Dermis microvascular lymphatic vessel endothelial cell (primary cell): Measurements from ENCODE around the gene GAS5. TPM values are rescaled to one million over a fixed set of nuclear protein-coding genes. Genes with fewer than 3 reads are reported as not detected.
"Not testable (repeated sequence)": the region's sequence is repeated elsewhere in the genome, so short reads cannot be mapped to it uniquely, and the experiment has no call there.

Source experiments
- DNase-seq, 2 donors: peaks; one replicate each; pipeline versions ENCODE4 v3.0.0 to v3.0.0-alpha.2; 2010; ENCODE audit warnings: low read depth in 2 of 2
- total RNA-seq: library from RNA; depleted of rRNA; stranded (reverse); fragments of >200 nt; gene quantifications from 2 replicates; pipeline ENCODE4 v1.2.1, GENCODE V29; 2014

Gene GAS5
- total RNA-seq, 1 donor from 2014 or later = 261 TPM

DNA sequence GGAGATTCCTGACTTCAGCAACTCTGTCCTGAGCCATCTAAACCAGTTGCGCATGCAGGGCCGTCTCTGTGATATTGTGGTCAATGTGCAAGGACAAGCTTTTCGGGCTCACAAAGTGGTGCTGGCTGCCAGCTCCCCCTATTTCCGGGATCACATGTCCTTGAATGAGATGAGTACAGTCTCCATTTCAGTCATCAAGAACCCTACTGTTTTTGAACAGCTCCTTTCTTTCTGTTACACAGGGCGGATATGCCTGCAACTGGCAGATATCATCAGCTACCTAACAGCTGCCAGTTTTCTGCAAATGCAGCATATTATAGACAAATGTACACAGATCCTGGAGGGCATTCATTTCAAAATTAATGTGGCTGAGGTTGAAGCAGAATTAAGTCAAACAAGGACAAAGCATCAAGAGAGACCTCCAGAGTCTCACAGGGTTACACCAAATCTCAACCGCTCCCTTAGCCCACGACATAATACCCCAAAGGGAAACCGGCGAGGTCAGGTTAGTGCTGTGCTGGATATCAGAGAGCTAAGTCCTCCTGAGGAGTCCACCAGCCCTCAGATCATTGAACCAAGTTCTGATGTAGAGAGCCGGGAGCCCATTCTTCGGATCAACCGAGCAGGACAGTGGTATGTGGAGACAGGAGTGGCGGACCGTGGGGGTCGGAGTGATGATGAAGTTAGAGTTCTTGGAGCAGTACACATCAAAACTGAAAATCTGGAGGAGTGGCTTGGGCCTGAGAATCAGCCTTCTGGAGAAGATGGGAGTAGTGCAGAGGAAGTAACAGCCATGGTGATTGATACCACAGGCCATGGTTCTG is 2.7 kb upstream of the GAS5 start:
- DNase-seq = peak; percentile 87 to 93

DNA sequence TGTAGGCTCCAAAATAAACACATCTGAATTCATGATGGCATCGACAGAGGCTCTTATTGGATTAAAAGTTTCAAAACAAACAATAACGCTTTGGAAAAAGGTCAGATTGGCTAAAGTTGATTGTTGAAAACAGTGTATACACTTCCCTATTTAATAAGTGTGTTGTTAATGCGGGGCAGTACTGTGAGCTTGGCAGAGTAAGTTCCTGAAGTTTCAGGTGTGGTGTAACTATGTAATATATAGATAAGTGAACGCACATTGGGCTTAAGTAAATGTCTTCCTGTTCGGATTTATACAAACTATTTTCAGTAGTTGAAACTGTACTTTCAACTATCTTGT is 1.2 kb upstream of the GAS5 start:
- DNase-seq = peak; percentile 78 to 82

DNA sequence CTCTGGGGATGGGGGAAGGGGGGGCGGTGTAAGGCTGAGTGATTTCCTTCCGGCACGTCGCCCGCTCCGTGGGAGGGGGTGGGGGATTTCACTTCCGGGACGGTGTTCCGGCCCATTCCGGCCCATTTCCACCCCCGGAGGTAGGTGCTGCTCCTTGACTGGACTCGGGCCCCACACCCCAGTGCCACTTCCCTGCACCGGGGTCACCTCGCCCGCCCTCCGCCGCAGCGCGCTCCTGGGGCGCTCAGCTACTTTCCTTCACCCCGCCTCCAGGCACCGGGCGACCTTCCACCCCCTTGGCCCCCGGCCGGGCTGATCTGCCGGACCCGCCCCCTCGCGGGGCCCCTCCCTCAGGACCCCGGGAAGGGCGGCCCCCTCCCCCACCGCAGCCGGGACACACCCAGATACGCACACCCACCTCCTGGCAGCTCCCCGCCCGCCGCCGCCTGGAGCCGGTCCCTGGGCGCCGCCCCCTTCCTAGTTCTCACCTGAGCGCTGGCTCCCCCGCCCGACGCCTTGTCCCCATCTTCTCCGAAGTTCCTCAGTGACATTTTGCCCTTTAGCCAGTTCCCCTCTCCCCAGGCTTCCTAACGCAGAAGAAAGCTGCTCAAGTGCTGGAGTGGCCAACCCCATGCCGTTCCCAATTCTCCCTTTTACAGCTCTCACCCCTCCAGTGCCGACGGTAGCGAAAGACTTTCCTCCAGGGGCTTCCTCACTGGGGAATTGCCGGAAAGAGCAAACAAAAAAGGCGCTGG is 654 bp upstream of the GAS5 start, which contains the start of gene ZBTB37:
Gene ZBTB37, plus strand, starts transcription at position 115 of the 755 bp plus-strand sequence. CDS start 1,846 bp downstream, outside the sequence.
- peak; percentile 41 to 75 for DNase-seq

DNA sequence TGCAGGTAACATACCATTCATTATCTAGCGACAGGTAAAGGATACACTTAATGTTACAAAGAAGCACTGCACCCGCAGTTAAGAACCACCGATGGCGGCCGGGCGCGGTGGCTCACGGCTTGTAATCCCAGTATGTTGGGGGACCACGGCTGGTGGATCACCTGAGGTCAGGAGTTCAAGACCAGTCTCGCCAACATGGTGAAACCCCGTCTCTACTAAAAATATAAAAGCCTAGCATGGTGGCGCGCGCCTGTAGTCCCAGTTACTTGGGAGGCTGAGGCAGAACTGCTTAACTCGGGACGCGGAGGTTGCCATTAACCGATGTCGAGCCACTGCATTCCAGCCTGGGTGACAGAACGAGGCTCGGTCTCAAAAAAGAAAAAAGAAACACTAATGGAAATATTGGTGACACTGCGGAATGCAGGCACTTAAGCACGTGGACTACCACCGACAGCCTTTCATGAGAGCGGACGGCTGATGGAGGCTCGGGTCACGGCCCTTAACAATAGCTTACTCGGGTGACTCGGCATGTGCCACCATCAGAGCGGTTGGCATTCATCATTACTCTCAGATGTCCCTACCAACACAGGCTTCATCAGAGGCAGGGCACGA is 542 bp downstream of the GAS5 start:
- DNase-seq = peak; percentile 28 to 65

DNA sequence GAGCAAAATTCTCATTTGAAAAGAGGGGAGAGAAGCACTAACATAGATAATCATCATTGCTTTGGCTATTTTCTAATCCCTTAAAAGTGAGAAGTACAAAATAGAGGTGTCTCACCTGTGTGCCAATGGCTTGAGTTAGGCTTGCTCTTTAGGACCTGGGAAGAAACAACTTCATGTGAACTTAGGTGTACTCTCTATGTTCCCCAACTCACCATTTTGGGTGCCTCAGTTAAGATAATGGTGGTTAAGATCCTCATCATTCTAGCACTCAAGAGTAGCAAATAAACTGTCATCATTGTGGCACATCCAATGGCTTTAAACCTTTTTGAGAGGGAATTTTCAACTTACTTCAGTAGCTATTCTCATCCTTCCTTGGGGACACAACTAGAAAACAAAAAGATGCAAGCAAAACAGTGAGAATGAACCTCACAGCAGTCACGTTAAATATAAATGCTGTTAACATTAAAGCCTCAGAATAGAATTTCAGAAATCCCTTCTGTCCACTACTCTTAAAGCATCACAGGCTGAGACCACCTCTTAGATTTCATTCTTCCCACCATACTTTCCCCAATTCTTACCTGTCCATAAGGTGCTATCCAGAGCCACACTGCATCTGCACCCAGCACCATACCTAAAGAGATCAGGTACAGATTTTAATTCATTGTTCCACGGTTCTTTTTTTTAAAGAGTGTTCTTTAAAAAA is 1.2 kb downstream of the GAS5 start:
- DNase-seq = no peak

DNA sequence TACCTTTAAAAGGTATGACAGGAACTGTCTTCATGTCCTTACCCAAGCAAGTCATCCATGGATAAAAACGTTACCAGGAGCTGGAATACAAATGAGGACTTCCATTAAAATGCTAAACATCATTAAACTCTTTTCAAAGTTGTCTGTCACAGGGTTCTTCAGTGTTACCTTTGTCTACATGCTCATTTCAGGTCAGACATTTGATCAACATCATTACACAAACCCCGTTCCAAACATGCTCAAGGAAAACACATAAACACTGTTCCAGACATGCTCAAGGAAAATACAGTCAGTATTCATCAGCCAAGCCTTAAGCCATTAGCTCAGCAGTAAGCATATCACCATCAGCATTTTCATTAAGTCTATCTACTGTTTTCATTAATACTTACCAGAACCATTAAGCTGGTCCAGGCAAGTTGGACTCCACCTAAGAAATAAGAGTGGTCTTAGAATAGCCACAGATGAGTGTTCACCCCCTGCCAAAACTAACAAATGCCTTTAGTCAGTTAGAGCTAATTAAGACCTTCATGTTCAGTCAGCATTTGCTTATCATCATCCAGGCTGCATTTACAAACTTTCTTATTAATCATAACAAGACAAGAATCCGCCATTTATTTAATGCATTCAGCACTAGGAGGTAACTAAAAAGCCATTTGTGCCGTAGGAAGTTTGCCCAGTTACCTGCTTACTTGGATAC is 2.2 kb downstream of the GAS5 start:
- DNase-seq = peak in 1 of 2 donors; percentile 8

DNA sequence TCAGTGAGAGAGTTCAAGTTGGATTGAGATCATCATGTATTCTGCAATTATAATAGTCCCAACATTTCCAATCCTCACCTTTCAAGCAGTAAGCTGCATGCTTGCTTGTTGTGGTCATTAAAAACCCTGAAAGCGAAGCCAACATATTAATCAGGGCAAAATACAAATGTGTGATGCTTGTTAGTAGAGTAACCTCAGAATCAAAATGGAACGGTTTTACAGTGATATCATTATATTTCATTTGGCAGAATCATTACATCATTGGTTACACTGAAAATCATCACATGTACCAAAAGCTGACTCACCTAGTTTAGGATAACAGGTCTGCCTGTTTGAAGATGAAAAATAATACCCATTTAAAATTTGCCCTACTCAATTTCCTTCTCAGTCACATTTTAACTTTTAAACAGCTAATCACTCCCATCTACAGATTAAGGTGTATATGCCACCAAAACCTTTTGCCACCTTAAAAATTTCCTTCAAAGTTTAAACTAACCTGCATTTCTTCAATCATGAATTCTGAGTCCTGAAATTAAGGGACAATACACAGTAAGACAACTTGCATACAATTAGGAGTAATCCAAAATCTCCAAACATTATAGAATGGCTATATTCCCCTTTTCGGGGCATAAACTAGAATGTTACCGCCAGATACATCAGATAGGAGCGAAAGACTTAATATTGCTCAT is 3.5 kb downstream of the GAS5 start:
- no peak for DNase-seq

DNA sequence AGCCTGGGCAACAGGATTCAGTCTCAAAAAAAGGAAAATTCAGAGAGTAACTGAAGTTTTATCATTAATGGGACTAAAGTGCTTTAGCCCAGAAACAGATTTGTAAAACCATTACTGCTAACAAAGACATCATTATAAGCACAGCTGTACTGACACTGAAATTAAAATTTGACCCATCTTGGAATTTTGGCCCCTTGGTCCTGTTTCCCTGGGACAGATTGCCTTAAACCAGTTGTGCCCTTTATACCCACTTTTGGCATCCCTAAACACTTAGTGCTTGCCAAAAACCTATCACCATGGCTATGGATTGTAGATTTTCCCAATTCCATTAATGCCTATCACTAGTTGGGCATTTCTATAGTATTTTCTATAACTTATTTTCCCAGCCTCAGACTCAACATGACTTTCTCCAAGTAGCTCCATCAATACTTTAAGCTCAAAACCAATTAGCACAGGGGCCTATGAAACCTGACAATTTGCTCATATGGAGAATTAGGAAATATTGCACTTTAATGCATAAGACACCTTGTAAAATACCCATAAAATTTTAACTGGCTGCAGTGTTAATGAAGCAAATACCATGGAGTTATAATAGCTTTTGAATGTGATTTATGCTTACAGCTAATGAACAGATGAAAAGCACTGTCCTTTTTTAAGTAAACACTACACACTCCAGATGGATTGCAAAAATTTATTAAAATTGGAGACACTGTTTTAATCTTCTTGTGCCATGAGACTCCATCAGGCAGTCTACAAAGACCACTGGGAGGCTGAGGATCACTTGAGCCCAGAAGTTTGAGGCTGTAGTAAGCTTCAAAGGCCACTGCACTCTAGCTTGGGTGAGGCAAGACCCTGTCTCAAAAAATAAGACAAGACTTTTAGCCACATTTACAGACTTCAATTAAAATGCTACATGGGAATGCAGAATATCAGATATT is 4.3 kb downstream of the GAS5 start:
- no peak for DNase-seq

DNA sequence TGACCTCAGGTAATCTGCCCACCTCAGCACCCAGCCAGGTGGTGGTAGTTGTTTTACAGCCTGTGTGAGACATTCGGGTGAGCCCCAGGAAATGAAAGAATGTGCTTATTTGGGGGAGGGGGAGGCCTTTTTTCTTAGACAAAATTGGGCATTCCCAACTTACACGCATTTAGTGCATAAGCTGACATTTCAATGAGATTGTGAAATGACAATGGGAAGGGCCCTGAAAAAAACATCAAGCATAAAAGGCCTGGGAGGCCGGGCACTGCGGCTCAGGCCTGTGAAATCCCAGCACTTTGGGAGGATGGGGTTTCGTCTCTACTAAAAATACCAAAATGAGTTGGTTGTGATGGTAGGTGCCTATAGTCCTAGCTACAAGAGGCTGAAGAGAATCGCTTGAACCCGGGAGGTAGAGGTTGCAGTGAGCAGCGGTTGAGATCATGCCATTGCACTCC is 5.0 kb downstream of the GAS5 start:
- DNase-seq = no peak

DNA sequence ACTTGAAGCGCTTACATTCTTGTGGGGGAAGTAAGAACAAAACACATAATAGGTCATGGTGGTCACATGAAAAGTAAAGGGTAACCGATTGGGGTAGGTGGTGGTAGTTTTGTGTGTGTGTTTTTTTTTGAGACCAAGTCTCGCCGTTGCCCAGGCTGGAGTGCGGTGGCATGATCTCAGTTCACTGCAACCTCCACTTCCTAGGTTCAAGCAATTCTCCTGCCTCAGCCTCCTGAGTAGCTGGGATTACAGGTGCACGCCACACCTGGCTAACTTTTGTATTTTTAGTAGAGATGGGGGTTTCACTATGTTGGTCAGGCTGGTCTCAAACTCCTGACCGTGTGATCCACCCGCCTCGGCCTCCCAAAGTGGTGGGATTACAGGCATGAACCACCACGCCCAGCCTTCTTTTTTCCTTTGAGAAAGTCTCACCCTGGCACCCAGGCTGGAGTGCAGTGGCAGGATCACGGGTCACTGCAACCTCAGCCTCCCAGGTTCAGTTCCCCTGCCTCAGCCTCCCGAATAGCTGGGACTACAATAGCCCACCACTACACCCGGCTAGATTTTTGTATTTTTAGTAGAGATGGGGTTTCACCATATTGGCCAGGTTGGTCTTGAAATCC is 5.5 kb downstream of the GAS5 start:
- not testable (repeated sequence) for DNase-seq

DNA sequence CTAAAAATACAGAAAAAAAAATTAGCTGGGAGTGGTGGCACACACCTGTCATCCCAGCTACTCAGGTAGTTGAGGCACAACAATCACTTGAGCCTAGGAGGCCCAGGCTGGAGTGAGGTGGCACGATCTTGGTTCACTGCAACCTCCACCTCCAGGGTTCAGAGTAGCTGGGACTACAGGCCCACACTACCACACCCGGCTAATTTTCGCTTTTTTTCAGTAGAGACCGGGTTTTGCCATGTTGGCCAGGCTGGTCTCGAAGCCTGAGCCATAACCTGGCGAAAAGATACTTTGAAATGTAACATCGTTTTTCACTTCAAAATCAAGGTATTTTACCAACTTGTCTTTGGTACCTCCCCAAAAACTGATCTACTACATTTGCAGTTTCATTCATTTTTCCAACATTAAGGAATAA is 6.1 kb downstream of the GAS5 start:
- DNase-seq = no peak

DNA sequence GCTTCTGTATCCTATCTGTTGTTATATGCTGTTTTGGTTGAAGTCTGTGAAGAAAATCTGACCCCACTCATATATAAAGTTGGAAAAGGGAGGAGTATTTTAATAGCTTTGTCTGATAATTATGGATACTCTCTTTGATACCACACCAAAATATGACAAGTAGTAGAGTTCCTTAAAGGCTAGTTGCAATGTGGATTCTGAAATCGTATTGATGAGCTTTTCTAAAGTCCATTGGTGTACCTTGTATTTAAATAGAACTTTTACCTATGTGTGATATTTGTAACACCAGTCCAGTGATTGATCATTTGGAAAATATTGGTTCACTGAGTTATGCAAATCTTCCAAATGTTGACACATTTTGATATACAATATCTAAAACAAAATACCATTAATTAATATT is 7.7 kb downstream of the GAS5 start:
- no peak for DNase-seq

DNA sequence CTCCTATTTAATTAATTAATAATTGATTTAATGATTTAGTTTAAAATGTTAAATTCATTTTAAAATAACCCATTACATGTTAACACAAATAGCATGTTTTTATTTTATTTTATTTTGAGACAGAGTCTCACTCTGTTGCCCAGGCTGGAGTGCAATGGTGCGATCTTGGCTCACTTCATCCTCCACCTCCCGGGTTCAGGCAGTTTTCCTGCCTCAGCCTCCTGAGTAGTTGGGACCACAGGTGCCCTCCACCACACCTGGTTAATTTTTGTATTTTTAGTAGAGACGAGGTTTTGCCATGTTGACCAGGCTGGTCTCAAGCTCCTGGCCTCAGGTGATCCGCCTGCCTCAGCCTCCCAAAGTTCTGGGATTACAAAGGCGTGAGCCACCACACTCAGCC is 8.2 kb downstream of the GAS5 start:
- DNase-seq = not testable (repeated sequence)

DNA sequence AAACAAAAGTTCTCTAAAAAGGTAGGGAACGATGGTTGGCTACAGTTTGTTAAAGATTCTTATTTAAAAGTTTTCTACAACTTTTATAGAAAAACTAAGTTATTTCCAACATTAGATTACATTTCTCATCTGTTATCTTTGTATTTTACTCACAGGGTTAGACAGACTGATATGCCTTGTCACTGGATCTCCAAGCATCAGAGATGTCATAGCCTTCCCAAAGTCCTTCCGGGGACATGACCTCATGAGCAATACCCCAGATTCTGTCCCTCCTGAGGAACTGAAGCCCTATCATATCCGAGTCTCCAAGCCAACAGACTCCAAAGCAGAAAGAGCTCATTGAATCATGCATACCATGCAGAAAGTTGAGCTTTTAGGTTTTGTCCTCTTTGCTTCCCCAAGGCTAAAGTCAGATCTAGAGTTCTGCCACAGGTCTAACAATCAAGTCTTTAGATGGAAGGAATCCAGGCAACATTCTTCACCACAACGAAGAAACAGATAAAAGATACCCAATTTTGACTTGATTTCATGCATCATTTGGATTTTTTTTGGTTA is 10.3 kb downstream of the GAS5 start:
- DNase-seq = no peak

DNA sequence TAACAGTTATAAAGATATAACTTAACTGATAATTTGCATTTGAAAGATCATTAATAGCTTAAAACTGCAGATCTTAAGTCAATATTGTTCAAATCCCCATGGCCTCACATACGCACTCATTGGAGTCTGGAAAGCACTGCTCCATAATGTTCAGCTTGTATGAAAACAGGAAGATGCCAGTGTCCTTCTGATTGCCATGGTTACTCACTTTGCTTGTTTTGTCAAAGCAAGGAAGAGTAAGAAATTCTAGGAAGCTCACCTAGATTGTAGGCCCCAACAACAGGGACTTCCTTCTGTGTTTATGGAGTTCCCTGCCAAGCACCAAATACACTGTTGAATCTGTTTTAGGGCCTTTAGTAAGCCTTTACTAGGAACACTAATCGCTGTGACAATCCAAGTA is 10.9 kb downstream of the GAS5 start:
- DNase-seq = peak; percentile 26 to 75

DNA sequence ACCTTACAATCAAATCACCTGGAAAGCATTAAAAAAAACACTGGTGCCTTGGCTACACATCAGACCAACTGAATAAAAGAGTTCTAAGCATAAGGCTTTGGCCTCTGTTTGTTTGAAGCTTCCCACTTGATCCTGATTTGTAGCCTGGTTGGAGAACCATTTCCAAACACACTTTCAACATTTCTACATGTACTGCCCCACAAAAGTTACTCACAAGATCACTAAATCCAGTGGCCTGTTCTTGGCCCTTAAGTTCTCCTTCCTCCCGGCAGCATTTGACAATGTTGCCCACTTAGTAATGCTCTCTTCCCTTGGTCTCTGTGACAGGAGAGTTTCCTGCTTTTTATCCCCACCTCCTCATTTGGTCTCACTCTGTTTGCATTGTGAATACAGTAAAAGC is 11.8 kb downstream of the GAS5 start:
- DNase-seq = no peak

DNA sequence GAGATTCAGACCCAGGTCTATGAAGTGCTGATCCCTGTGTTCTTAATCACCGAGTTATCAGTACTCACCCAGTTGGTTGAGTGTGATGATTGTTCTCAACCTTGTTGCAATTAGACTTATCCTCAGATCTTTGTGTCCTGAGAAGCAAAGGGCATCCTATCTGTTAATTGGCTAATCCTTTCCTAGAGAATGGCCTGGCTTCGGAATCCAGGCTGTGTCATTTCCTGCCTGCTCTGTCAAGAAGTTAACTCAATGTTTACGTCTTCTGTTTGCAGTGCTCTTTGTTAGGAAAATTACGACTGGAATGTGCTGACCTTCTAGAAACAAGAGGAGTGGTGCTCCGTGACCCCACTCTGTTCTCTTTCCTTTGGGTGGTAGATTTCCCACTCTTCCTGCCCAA is 14.7 kb downstream of the GAS5 start:
- DNase-seq = peak in 1 of 2 donors; percentile 89

DNA sequence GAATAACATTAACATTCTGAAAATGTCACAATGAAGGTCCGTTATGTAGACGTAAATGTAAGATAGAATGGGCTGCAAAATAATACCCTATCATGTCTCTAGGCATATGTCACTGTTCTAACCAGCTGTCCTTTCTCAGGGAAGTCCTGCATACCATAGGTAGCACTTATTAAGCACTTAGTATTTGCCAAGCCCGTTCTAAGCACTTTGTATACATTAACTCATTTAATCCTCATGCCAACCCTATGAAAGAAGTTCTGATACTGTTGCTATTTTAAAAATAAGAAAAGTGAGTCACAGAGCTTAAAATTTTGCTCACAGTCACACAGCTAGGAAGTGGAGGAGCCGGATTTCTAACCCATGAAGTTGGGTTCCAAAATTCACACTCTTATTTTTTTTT is 15.7 kb downstream of the GAS5 start:
- no peak for DNase-seq

DNA sequence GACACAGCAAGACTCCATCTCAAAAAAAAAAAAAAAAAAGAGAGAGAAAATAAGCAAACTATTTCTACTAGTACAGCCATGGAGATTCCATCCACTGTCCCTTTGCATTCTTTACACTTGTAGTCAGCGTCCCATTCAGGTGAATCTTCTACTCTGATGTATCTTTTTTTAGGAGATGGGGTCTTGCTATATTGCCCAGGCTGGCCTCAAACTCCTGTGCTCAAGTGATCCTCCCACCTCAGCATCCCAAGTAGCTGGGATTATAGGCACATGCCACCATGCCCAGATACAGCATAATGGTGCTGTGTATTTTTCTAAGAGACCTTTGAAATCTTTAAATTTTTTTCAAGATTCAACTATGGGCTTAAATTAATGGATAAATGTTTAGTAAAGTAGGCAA is 35.0 kb downstream of the GAS5 start:
- no peak for DNase-seq
